HG03460 (cell line): ENCODE measurements around the gene RHBG.
"Not testable (repeated sequence)": the region's sequence is repeated elsewhere in the genome, so short reads cannot be mapped to it uniquely, and the experiment has no call there.

Experiments used
- ATAC-seq: cut with Tn5 transposase; IDR thresholded peaks from one replicate; pipeline ENCODE4 v1.9.1; 2021; ENCODE audit not compliant: unreplicated experiment

RHBG gene

GRCh38 chr1:156368889-156369684, at the start of gene RHBG:
Gene RHBG, plus strand, starts transcription at chr1:156369211. Its CDS starts 39 bp downstream, at chr1:156369250.
- no peak for ATAC-seq

GRCh38 chr1:156319664-156320063, 49.3 kb upstream of the RHBG start:
- ATAC-seq: no peak

DNA sequence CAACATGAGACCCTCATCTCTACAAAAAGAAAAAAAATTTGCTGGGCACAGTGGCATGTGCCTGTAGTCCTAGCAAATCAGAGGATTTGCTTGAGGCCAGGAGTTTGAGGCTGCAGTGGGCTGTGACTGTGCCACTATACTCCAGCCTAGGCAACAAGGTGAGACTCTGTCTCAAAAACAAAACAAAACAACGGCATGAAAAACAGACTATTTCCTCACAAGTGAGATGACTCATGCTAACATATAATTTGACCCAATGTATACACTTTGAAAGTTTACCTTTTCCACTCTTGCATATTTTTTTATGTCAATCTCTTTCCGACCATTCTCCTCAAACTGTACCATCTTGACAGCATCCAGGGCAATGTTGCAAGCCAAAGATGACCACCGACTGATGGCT, 48.5 kb upstream of the RHBG start:
- ATAC-seq: no peak

GRCh38 chr1:156323179-156323578, 45.8 kb upstream of the RHBG start:
- not testable (repeated sequence) for ATAC-seq

GRCh38 chr1:156336242-156336641, 32.8 kb upstream of the RHBG start:
- no peak for ATAC-seq

DNA sequence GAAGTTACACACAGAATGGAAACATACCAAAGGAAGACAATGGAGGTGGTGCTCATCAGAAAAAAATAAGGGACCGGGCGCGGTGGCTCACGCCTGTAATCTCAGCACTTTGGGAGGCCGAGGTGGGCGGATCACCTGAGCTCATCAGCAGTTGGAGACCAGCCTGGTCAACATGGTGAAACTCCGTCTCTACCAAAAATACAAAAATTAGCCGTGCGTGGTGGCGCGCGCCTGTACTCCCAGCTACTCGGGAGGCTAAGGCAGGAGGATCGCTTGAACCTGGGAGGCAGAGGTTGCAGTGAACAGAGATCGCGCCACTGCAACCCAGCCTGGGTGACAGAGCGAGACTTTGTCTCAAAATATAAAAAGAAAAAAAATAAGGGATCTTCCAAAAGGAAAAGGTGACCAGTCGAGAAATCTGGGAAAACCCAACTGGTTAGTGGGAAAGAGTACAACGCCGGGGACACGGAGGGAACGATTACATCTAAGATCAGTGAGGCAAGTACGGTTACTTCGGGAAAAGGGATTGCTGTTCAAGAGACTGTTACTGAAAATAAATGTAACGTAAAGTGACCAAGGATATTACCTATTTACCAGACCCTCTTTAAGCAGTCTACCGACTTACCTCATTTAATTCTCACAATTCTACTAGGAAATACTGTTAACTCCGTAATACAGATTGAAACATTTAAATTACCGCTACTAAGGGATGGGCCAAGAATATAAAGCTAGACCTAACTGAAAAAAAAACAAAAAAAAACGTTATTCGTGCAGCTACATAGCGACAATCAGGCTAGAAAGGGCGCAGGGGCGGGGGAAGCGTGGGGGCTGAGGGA, 31.7 kb upstream of the RHBG start:
- ATAC-seq: no peak

- ATAC-seq: no peak
These were observed 31.2 kb upstream of the RHBG start for GRCh38 chr1:156337888-156338179.

GRCh38 chr1:156338180-156338976, 30.6 kb upstream of the RHBG start, which contains the start of the genes CCT3 and TSACC:
Gene CCT3, minus strand, starts transcription at chr1:156338292. Its CDS starts 108 bp downstream, at chr1:156338184.
Gene TSACC, plus strand, starts transcription at chr1:156338526. Its CDS starts 1,232 bp downstream, at chr1:156339758.
- peak; percentile 93 for ATAC-seq

GRCh38 chr1:156342166-156342955, 26.6 kb upstream of the RHBG start:
- no peak for ATAC-seq

- ATAC-seq: no peak
These were observed 24.6 kb upstream of the RHBG start for GRCh38 chr1:156344409-156344808.

- ATAC-seq: not testable (repeated sequence)
These were observed 23.0 kb upstream of the RHBG start for GRCh38 chr1:156346035-156346434.

DNA sequence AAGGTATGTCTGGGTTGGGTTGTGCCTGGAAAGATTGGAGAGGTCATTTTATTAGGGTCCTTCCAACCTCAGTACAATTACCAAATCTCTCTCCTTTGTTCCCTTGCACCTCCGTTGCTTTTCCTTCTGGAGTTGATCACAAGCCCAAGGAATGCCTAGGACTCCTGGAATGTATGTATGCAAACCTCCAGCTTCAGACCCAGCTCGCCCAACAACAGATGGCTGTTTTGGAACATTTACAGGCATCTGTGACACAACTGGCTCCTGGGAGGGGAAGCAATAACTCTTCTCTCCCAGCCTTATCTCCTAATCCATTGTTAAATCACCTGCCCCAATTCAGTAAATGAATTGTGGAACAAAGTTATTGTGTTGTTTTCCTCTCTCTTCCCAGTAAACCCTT, 22.4 kb upstream of the RHBG start:
- ATAC-seq: no peak

DNA sequence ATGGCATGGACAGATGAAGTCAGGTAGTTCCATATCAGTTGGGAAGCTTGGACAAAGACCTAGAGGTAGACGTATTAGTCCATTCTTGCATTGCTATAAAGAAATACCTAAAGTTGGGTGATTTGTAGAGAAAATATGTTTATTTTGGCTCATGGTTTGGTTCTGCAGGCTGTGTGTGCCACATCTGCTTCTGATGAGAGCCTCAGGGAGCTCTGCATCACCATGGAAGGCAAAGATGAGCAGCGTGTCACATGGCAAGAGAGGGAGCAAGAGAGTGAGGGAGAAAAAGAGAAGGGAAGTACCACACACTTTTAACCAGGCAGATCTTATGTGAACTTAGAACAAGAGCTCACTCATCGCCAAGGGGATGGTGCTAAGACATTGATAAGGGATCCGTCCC, 21.7 kb upstream of the RHBG start:
- no peak for ATAC-seq

- not testable (repeated sequence) for ATAC-seq
These were observed 16.5 kb upstream of the RHBG start for GRCh38 chr1:156352481-156352880.

DNA sequence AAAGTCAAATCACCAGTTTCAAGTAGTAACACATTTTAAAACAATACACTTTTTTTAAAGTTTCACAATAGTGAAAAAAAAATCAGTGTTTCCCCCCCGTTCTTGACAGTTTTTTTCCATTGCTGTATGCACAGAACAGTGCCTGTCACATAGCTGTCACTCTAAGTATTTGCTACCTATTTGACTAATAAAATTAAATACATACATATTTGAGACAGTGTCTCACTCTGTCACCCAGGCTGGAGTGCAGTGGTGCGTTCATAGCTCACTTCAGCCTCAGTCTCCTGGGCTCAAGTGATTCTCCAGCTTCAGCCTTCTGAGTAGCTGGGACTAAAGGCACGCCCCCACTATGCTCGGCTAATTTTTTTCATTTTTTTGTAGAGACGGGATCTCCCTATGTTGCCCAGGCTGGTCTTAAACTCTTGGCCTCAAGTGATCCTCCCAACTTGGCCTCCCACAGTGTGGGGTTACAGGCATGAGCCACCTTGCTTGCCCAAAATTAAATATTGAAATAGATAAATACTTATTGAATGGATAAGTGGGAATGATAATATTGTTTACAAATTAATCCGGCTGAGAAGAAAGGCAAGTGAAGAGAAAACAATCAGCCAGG, 12.6 kb upstream of the RHBG start:
- no peak for ATAC-seq

- peak; percentile 54 for ATAC-seq
These were observed 12.0 kb upstream of the RHBG start for GRCh38 chr1:156356875-156357534.

GRCh38 chr1:156357977-156358376, 11.0 kb upstream of the RHBG start:
- ATAC-seq: no peak

DNA sequence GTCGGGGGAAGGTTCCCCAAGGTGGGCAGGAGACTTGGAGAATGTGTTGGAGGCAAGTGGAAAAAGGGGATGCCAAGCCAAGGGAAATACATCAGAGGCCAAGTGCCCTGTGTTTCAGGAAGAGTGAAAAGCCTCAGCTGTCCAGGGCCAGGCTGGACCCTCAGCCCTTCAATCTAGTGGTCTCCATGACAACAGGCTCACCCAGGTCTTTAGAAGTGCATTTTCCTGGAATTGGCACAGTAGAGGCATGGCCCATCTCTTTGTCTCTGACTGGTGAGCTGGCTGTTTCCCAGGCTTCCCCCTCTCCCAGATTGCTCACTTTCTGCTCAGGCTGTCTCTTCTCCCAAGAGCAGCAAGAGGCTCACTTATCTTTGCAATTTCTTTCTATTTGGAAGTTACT, 10.4 kb upstream of the RHBG start:
- no peak for ATAC-seq

- ATAC-seq: no peak
These were observed 9.8 kb upstream of the RHBG start for GRCh38 chr1:156359249-156359648.

GRCh38 chr1:156359973-156360372, 9.0 kb upstream of the RHBG start:
- ATAC-seq: no peak
